Raji (cell line): ENCODE measurements around the gene KIF26B.

Experiments used
- POLR2A ChIP-seq: IDR thresholded peaks from 2 replicates; pipeline ENCODE4 v1.6.1; 2011; ENCODE audit warnings: low read depth, low read length, control low read depth; ENCODE audit not compliant: insufficient read depth

The KIF26B gene

DNA sequence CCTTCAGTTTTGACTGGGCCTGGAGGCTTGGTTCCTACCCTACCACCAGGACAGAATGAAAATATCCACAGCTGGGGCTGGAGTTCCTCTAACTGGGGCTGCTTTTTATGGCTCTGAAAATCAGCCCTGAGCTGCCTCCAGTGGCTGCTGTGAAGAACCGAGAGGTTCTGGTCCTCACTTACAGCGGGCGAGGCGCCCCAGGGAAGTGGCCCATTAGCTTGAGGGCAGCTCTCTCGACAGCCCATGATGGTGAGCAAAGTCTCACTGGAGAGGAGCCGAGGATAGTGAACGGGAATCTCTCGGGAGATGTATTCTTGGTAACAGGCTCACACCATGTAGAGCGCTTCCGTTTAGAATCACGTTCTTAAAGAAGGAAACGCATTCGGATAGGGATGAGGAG lies 459.7 kb downstream of the KIF26B start:
- no peak for TF ChIP-seq POLR2A

- no peak for TF ChIP-seq POLR2A
These were observed 460.2 kb downstream of the KIF26B start for GRCh38 chr1:245615001-245615400.

DNA sequence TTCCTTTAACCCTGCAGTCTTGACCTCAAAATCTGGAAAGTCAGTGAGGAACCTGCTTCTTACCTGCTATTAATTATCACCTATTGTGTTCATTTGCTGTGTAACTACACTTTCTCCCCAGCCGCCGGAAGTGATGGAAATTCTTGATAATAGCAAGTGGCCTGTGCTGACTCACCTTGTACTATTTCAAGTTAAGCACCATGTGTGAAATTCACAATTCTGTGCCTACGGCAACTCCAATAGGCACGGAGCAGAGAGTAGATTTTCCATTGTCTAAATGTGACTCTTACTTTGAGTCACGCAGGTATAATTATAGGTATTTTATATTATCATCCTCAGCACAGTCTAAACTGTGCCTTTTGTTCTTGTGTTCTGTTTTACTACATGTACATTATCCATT lies 466.8 kb downstream of the KIF26B start:
- no peak for TF ChIP-seq POLR2A

DNA sequence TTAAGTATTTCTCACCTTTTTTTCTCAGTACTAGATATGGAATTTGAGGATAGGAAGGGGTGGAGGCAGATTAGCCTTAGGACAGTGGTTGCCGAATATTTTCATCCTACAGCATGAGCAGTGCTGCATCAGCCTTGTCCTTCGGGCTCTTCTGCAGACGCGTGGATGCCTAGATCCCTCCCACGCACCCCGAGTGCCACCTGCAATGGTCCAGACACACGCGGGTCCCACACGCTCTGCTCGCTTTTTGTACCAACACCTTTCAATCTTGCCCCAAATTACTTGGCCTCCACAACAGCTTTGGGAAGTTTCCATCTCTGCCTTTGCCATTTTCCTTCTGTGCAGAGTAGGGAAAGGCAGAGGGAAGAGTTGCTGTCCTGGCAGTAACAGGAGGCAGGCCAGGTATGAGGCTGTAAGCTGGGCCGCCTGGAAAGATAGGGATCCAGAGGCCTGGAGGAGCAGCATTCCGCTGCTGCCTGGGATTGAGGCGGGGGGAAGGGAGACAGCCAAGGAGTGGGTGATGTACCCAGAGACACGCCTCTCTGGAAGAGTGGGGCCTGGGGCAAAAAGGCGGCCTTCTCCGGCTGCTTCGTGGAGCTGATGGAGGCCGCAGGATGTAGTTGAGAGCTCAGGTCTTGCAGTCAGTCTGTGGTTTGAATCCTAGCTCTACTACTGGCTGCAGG lies 467.7 kb downstream of the KIF26B start:
- no peak for TF ChIP-seq POLR2A

GRCh38 chr1:245641384-245641783 lies 486.6 kb downstream of the KIF26B start:
- no peak for TF ChIP-seq POLR2A

DNA sequence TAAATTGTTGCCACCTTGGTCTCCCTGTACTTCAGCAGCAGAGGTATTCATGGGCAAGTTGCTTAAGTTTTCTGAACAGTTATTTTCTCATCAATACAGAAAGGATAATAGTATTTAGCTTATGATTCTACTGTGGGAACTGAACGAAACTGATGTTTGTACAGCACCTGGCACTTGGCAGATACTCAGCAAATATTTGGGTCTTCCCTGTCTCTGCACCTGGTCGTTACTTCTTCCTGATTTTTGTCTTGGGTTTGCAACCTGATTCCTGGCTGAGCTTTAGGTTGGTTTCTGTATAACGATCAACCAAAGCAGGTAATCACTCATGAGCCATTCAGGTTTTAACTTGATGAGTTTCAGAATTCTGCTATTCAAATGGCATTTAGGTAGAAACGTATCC lies 490.6 kb downstream of the KIF26B start:
- no peak for TF ChIP-seq POLR2A

GRCh38 chr1:245645894-245646293 lies 491.1 kb downstream of the KIF26B start:
- TF ChIP-seq POLR2A = no peak

DNA sequence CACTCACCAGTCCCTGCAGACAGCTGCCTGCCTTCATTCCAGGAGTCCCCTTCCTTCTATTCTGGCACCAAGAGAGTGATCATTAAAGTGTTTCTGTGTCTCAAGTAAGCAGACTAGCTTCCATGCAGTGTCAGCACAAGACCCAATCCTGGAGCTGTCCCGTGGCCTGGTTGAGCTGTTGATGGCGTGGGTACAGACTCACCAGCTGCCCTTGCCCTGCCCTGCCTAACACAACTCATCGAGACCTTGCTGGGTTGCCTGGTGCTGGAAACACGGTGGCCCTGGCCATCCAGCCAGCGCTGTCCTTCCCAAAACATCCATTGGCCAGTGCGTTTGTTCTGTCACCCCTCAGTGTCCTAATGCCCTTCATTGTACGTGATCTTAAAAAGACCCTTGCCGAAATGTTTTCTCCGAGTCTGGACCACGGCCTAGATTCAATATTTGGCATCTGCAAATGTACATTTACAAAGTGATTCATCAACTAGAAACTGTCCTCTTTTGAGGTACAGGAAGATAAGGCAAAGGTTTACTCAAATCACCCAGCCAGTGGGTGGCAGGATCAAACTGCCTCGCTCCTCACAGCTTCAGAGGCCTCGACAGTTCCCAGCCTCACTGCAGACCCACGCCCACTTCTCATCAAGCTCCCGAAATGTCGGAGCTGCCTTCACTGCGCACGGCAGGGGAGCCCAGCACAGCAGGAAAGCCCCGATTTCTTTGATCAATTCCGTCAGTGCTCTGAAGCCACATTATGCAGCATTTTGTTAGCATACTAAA lies 494.2 kb downstream of the KIF26B start:
- no peak for TF ChIP-seq POLR2A

DNA sequence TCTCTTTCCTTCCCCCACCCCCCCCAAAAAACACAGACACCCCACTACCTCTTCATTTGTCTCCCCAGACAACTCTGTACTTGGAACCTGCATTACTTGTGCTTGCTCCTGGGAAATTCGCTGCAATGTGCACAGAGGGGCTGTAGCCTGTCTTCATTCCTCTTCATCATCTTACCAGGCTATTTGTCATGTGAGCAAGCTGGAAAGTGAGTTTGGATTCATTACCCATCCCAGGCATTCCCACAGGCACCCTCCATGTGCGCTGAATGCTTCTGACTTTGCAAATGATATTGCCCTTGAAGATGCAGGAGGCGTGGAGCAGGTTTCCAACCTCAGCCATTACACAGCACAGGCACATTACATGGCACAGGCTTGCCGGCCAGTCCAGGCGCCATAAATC lies 494.9 kb downstream of the KIF26B start:
- no peak for TF ChIP-seq POLR2A

DNA sequence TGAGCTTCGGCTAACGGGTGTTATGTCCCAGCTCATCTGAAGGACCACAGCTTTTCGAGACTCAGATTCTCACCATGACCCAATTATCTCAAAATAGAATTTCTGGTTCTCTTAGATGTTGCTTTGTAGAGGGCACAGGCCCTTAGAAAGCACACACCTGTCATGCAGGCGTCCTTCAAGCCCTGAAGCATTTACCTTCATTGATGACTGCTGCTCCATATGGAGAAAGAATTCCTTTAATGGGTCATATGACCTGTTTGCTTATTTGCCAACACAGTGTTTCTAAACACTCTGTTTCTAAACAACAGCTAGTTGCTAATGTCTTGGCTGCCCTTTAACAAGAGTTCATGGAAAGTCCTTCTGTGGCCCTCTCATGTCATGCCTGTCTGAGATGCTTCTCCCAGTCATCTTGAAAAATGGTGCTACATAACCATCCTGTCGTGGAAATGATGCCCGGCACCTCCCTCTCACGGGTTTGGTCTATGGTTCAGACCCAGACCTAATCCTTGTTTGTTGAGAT lies 495.7 kb downstream of the KIF26B start:
- no peak for TF ChIP-seq POLR2A

GRCh38 chr1:245651093-245651492 lies 496.3 kb downstream of the KIF26B start:
- no peak for TF ChIP-seq POLR2A

DNA sequence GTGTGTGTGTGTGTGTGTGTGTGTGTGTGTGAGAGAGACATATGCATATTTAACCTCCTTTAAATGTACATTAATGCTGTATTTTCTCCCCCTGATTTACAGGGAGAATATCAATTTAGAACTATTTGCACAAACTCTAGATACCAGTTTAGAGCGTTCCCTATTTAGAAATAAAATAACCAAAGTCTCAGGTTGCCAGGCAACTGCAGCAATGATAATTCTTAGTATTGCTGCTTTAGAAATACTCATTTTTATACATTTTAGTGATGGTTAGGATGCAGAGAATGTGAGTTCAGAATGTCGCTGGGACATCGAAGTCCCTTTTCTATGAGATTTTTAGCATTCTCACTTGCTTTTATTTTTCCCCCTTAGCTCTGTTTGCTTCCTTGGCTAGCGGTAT lies 497.3 kb downstream of the KIF26B start:
- TF ChIP-seq POLR2A = no peak

DNA sequence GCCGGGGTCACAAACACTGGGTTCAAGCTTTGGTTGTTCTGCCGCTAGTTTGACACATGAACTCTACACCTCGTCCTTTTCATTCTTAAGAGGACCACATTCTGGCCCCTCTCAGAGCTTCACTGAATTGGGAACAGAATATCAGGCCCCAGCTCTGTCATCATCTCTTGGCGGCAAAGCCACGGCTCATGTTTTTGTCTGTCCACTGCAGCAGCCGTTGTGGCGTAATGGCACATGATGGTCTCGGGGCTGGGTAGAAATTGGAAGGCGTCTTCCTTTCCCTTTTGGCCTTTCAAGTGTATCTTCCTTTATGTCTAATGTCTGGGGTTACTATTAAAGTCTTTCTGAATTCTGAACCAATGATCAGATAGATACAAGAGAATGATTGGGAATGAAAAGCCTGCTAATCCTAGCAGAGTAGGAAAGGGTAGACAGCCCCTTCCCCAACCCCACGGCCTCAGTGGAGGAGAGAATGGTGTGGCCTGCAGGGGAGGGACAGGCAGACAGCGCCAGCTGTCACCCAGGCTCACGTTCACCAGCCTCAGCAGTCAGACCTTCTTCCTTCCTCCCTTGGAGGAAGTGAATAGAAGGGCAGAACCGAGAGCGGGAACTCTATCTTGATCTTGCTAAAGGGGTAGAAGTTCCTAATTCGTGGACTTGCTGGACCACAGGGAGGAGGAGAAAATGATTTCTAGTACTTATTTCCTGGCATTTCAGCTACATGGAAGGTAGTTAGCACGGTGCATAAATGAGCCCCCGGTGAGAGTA lies 498.1 kb downstream of the KIF26B start:
- TF ChIP-seq POLR2A = no peak

DNA sequence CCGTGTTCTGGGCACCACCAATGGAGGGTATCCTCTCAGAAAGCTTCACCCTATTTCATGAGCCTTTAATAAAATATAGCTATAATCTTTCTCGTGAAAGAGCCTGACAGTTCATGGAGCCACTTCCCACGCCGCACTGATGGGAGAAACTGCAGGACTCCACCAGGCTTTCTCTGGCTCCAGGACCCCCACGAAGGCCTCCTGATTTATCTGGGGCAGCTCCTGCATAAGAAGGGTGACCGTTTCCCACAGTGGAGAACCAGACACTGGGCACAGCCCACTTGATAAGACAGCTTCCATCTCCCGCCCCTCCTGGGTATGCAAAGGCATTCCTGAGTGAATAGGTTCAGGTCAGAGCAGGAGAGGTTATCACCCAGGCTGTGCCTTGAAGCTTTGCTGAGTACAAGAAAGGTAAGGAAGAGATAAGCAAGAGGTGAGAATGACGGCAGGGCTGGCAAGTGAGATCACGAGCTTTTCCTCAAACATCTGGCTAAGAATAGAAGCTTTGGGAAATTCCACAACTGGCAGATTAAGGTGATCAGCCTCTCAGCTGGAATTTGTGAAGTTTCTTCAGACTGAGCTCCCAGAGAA lies 499.8 kb downstream of the KIF26B start:
- TF ChIP-seq POLR2A = no peak

- no peak for TF ChIP-seq POLR2A
These were observed 501.5 kb downstream of the KIF26B start for GRCh38 chr1:245656189-245656717.
